Type B pancreatic cell (in vitro differentiated cells): ENCODE data around the gene CFAP52. TPM values are rescaled to one million over a fixed set of nuclear protein-coding genes. Genes with fewer than 3 reads are reported as not detected.
"Not testable (repeated sequence)": the region's sequence is repeated elsewhere in the genome, so short reads cannot be mapped to it uniquely, and the experiment has no call there.

Source experiments
- DNase-seq: peaks from one replicate; pipeline ENCODE4 v3.0.0; 2021; ENCODE audit warnings: mixed read lengths; ENCODE audit not compliant: unreplicated experiment; ENCODE audit errors: extremely low spot score
- H3K27ac Mint-ChIP-seq: 2 replicates; pipeline ENCODE4 v1.8.0; 2021; ENCODE audit warnings: mild to moderate bottlenecking, mixed read lengths
- H3K27me3 Mint-ChIP-seq: 2 replicates; pipeline ENCODE4 v1.8.0; 2021; ENCODE audit warnings: mixed read lengths
- H3K36me3 Mint-ChIP-seq: 2 replicates; pipeline ENCODE4 v1.8.0; 2021; ENCODE audit warnings: mixed read lengths
- H3K4me1 Mint-ChIP-seq: one replicate; pipeline ENCODE4 v1.8.0; 2021; ENCODE audit warnings: mixed read lengths; ENCODE audit not compliant: unreplicated experiment
- H3K4me3 Mint-ChIP-seq: 2 replicates; pipeline ENCODE4 v1.8.0; 2021; ENCODE audit warnings: mild to moderate bottlenecking, mixed read lengths
- H3K9me3 Mint-ChIP-seq: 2 replicates; pipeline ENCODE4 v1.8.0; 2021; ENCODE audit warnings: mixed read lengths
- total RNA-seq: library from RNA; stranded (reverse); gene quantifications from 2 replicates; pipeline ENCODE4 v1.2.1, GENCODE V29; 2021; ENCODE audit warnings: low replicate concordance
- TF ChIP-seq, protein P1 (sequence below): fragments of 200-600 bp; sonication (generic); conservative IDR thresholded peaks from 2 replicates; pipeline ENCODE4 v1.5.0; 2021; ENCODE audit warnings: antibody characterized with exemption, mild to moderate bottlenecking

Gene CFAP52
- total RNA-seq, 1 donor from 2014 or later: 7.0 TPM

DNA sequence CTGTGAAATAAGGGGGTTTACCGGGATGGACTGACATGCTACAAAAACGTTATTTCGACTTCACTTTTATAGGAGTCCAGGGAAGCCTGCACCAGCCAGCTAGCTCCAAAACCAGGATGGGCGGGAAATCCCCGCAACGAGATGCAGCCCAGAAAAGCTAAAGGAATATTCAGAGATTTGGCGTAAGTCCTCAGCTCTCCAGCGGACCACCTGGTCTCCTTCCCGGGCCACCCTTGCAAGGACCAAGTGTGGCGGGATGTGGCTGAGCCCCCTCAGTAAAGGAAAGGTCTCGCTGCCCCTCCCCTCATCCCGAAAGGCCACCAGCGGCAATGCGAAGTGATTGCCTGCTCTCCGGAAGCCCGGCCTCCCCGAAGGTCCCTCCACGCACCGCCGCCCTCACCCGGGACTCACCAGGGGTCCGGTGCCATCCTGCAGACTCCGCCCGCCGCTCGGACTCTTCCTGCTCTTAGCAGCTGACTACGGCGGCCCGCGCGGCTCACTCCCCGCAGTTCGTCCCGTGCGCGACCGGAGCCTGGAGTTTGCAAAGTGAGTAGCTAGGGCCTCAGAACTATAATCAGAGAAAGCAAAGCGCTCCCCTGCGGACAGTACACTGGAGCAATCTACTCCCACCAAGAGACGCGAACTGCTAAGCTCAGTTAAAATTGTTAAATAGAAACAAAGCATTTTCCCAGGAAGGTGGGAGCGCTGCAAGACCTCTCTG, 901 bp upstream of the CFAP52 start, which contains the start of gene STX8:
STX8 (minus strand) TSS at position 440 of the 721 bp plus-strand sequence; CDS start at position 428, 12 bp downstream.
- no peaks in the 10 kb centered on the region for H3K27me3 Mint-ChIP-seq
- TF ChIP-seq, protein P1, sequence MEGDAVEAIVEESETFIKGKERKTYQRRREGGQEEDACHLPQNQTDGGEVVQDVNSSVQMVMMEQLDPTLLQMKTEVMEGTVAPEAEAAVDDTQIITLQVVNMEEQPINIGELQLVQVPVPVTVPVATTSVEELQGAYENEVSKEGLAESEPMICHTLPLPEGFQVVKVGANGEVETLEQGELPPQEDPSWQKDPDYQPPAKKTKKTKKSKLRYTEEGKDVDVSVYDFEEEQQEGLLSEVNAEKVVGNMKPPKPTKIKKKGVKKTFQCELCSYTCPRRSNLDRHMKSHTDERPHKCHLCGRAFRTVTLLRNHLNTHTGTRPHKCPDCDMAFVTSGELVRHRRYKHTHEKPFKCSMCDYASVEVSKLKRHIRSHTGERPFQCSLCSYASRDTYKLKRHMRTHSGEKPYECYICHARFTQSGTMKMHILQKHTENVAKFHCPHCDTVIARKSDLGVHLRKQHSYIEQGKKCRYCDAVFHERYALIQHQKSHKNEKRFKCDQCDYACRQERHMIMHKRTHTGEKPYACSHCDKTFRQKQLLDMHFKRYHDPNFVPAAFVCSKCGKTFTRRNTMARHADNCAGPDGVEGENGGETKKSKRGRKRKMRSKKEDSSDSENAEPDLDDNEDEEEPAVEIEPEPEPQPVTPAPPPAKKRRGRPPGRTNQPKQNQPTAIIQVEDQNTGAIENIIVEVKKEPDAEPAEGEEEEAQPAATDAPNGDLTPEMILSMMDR: peak; percentile 14
- no peaks in the 10 kb centered on the region for H3K9me3 Mint-ChIP-seq
- H3K36me3 Mint-ChIP-seq: peaks cover 4% of the 10 kb centered on the region
- peaks cover 13% of the 10 kb centered on the region for H3K4me1 Mint-ChIP-seq
- DNase-seq: peak; percentile 94
- H3K27ac Mint-ChIP-seq: peak within 1 kb of the TSS; percentile 86
- peak within 1 kb of the TSS; percentile 99 for H3K4me3 Mint-ChIP-seq

DNA sequence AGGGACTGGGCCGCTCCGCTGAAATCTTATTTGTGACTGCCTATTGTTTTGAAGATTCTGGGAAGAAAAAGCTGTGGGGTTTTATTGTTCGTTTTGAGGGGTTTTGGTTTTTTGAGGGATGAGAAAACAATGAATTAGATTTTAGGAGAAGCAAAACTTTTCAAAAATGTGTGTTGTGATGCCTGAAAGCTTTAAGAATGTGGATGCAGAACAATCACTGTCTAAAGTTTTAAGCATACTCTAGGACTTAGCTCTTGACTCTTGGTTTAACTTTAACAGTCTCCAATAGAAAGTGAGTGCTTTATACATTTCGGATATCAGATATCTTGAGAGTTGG, 899 bp downstream of the CFAP52 start:
- no peak for DNase-seq
- Mint-ChIP-seq H3K9me3 (no peaks in the 10 kb centered on the region), H3K27ac (peak overlapping the region; percentile 29), H3K36me3 (peaks cover 4% of the 10 kb centered on the region), H3K4me3 (peak overlapping the region; percentile 99), H3K4me1 (peaks cover 13% of the 10 kb centered on the region), H3K27me3 (no peaks in the 10 kb centered on the region)
- TF ChIP-seq, protein P1: no peak

DNA sequence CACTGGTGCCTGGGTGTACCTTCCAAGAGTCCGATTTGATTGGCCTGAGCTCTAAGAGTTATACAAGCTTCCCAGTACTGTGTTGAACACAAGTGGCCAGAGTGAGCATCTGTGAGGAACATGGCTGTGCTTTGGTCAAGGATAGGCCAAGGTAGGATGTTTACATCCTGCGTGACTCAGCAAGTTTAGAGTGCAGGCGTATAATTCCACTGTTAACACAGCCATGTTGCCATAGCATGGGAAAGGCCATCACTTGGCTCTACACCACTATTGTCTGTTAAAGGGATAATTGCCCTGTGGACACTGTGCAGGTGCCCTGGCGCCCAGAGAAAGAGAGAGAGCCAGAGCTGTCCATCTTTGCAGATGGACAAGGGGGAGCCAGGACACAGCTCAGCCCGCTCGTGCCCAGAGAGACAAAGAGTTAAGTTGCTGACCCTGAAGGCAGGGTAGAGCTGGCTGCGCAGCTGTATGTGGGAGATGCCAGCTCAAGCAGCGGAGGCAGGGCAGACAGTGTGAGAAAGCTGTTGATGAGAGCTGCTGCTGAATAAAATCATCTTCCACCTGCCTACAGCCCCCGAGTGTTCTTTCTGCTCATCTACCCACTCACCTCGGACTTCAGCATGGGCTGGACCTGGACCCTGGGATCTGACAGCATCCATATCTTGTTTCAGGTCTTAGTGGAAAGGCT, 11.7 kb downstream of the CFAP52 start:
- Mint-ChIP-seq H3K36me3 (no peaks in the 10 kb centered on the region), H3K27me3 (no peaks in the 10 kb centered on the region), H3K9me3 (peaks cover 6% of the 10 kb centered on the region)

DNA sequence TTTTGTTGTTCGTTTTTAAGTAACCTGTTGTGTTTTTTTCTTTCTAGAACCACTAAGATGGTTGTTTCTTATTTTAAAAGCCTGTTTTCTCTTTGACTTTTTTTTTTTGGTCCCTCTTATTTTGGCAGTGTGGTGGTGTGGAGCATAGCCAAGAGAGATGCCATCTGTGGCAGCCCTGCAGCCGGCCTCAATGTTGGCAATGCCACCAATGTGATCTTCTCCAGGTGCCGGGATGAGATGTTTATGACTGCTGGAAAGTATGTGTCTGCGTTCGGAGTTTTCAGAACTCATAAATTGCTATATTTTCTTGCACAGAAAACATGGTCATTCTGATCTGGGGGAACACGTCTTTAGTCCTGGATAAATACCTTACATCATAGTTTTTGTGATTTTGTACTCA, 17.6 kb downstream of the CFAP52 start:
- Mint-ChIP-seq H3K4me3 (no peak overlapping the region), H3K27me3 (no peaks in the 10 kb centered on the region), H3K4me1 (no peaks in the 10 kb centered on the region), H3K9me3 (no peaks in the 10 kb centered on the region), H3K27ac (no peak overlapping the region), H3K36me3 (no peaks in the 10 kb centered on the region)
- DNase-seq: no peak
- TF ChIP-seq, protein P1: no peak

More for the DNA sequence above, 11.7 kb downstream of the CFAP52 start:
- TF ChIP-seq, protein P1: no peak
- Mint-ChIP-seq H3K27ac (no peak overlapping the region), H3K4me3 (no peak overlapping the region), H3K4me1 (no peaks in the 10 kb centered on the region)
- DNase-seq: no peak

DNA sequence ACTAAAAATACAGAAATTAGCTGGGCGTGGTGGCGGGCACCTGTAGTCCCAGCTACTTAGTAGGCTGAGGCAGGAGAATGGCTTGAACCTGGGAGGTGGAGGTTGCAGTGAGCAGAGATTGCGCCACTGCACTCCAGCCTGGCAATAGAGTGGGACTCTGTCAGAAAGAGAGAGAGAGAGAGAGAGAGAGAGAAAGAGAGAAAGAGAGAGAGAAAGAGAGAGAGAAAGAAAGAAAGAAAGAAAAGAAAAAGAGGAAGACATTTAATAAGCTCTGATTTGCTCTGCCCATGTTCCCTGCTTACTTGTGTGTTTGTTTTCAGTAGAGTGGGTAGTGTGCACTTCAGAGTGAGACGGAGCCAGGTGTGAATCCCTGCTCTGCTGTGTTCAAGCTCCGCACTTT, 21.2 kb downstream of the CFAP52 start:
- DNase-seq, H3K4me3 Mint-ChIP-seq, H3K9me3 Mint-ChIP-seq, H3K4me1 Mint-ChIP-seq, H3K27me3 Mint-ChIP-seq, H3K36me3 Mint-ChIP-seq: not testable (repeated sequence)
- H3K27ac Mint-ChIP-seq: peak overlapping the region; percentile 18

DNA sequence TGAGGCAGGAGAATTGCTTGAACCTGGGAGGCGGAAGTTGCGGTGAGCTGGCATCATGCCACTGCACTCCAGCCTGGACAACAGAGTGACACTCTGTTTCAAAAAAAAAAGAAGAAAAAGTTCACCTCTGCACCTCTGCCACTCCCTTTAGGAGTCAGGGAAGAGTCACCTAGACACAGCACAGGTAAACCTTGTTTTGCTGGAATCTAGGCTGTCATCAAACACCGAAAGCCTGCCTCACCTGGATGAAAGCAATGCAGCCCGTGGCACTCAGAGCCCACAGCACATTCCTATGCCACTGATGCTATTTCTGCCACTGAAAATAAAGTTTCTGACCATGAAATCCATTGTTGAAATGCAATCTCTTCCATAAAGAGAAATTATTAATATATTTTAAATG, 22.2 kb downstream of the CFAP52 start:
- Mint-ChIP-seq H3K27ac (peak overlapping the region; percentile 56), H3K4me3 (no peak overlapping the region), H3K36me3 (no peaks in the 10 kb centered on the region), H3K27me3 (no peaks in the 10 kb centered on the region), H3K4me1 (no peaks in the 10 kb centered on the region), H3K9me3 (no peaks in the 10 kb centered on the region)
- DNase-seq: no peak
- TF ChIP-seq, protein P1: no peak

DNA sequence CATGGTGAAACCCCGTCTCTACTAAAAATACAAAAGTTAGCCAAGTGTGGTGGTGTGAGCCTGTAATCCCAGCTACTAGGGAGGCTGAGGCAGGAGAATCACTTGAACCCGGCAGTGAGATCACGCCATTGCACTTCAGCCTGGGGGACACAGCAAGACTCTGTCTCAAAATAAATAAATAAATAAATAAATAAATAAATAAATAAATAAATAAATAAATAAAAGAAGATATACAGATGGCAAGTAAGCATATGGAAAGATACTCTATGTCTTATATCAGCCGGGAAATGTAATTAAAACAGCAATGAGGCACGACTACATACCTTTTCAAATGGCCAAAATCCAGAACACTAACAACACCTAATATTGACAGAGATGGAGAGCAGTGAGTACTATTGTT, 28.1 kb downstream of the CFAP52 start:
- not testable (repeated sequence) for H3K9me3 Mint-ChIP-seq, H3K36me3 Mint-ChIP-seq, H3K4me3 Mint-ChIP-seq, H3K27me3 Mint-ChIP-seq, H3K4me1 Mint-ChIP-seq, H3K27ac Mint-ChIP-seq, DNase-seq
